ENCODE results near the gene FURIN. TPM values are rescaled to one million over a fixed set of nuclear protein-coding genes. Genes with fewer than 3 reads are reported as not detected.

Gene FURIN
- polyA plus RNA-seq, 3 donors: 6.5 to 47.3 (median 14.3) TPM

GRCh38 chr15:90839187-90840071, 29.0 kb upstream of the FURIN start:
- H3K27me3 ChIP-seq (ENCODE audit: control insufficient read depth in 2 of 2, insufficient read depth in 2 of 2, low read length in 2 of 2): no peaks in the 10 kb centered on the region
- no peak for TF ChIP-seq CTCF (IDR thresholded peaks at IDR 0.05)
- peak overlapping the region; percentile 85 to 88 for H3K27ac ChIP-seq (ENCODE audit: low read depth in 1 of 2, low read length in 2 of 2)
- Mint-ChIP-seq H3K27me3 (ENCODE audit: low read depth in 3 of 3) (peaks cover 1 to 5% (median 3%) of the 10 kb centered on the region in 3 donors), H3K4me1 (peaks cover 84% of the 10 kb centered on the region), H3K27ac (peak overlapping the region; percentile 88 to 97 (median 93)), H3K36me3 (peaks cover 18 to 34% of the 10 kb centered on the region in 2 donors), H3K9me3 (no peaks in the 10 kb centered on the region), H3K4me3 (peak overlapping the region; percentile 75 to 91)
- H4K20me1 ChIP-seq (ENCODE audit: insufficient read depth, low read length): no peaks in the 10 kb centered on the region
- peak overlapping the region; percentile 75 for H3K4me2 ChIP-seq (replicated peaks; ENCODE audit: extremely low read depth, low read length, poor library complexity, severe bottlenecking)
- peak overlapping the region; percentile 75 for H3K9ac ChIP-seq (ENCODE audit: insufficient read depth, low read length, poor library complexity, severe bottlenecking)
- WGBS (ENCODE audit: insufficient coverage): under 1% methylated on average over 16 of the region's 19 CpGs
- peaks cover 0 to 6% of the 10 kb centered on the region in 2 donors for H3K36me3 ChIP-seq (replicated peaks in 1 of 2; ENCODE audit: control insufficient read depth in 1 of 2, insufficient read depth in 2 of 2, low read length in 2 of 2)
- intact Hi-C loops (cut with micrococcal nuclease): loop anchor here (5.0 kb wide), 1 partner anchor 33 kb away; no protein-coding TSS in a partner anchor
- peaks cover 40% of the 10 kb centered on the region for H3K79me2 ChIP-seq (ENCODE audit: insufficient read depth, low read length)
- peaks cover 72 to 89% of the 10 kb centered on the region in 2 donors for H3K4me1 ChIP-seq (ENCODE audit: control insufficient read depth in 1 of 2, insufficient read depth in 2 of 2, low read length in 2 of 2)
- H3K4me3 ChIP-seq (replicated peaks in 1 of 3; ENCODE audit: low read depth in 2 of 3, low read length in 3 of 3): peak overlapping the region; percentile 30 to 69 (median 32)
- H2AFZ ChIP-seq (ENCODE audit: insufficient read depth, low read depth, low read length, poor library complexity, severe bottlenecking): peak overlapping the region; percentile 78
- H3K9me3 ChIP-seq (replicated peaks in 1 of 2; ENCODE audit: control insufficient read depth in 1 of 2, insufficient read depth in 1 of 2, low read length in 2 of 2): no peaks in the 10 kb centered on the region
- DNase-seq: peak; percentile 73 to 88 (median 80)

GRCh38 chr15:90840157-90840855, 28.1 kb upstream of the FURIN start:
- H4K20me1 ChIP-seq (ENCODE audit: insufficient read depth, low read length): no peaks in the 10 kb centered on the region
- H3K27ac Mint-ChIP-seq: peak overlapping the region; percentile 88 to 97 (median 93)
- peaks cover 18 to 34% of the 10 kb centered on the region in 2 donors for H3K36me3 Mint-ChIP-seq
- peak overlapping the region; percentile 78 for H2AFZ ChIP-seq (ENCODE audit: insufficient read depth, low read depth, low read length, poor library complexity, severe bottlenecking)
- peaks cover 0 to 6% of the 10 kb centered on the region in 2 donors for H3K36me3 ChIP-seq (replicated peaks in 1 of 2; ENCODE audit: control insufficient read depth in 1 of 2, insufficient read depth in 2 of 2, low read length in 2 of 2)
- H3K4me3 ChIP-seq (replicated peaks in 1 of 3; ENCODE audit: low read depth in 2 of 3, low read length in 3 of 3): peak overlapping the region; percentile 30 to 69 (median 32)
- no peak for TF ChIP-seq CTCF (IDR thresholded peaks at IDR 0.05)
- H3K9me3 ChIP-seq (replicated peaks in 1 of 2; ENCODE audit: control insufficient read depth in 1 of 2, insufficient read depth in 1 of 2, low read length in 2 of 2): no peaks in the 10 kb centered on the region
- H3K4me1 Mint-ChIP-seq: peaks cover 83% of the 10 kb centered on the region
- H3K9ac ChIP-seq (ENCODE audit: insufficient read depth, low read length, poor library complexity, severe bottlenecking): peak overlapping the region; percentile 75
- peaks cover 74 to 91% of the 10 kb centered on the region in 2 donors for H3K4me1 ChIP-seq (ENCODE audit: control insufficient read depth in 1 of 2, insufficient read depth in 2 of 2, low read length in 2 of 2)
- DNase-seq: peak in 1 of 3 donors; percentile 12
- no peaks in the 10 kb centered on the region for H3K27me3 ChIP-seq (ENCODE audit: control insufficient read depth in 2 of 2, insufficient read depth in 2 of 2, low read length in 2 of 2)
- H3K4me2 ChIP-seq (replicated peaks; ENCODE audit: extremely low read depth, low read length, poor library complexity, severe bottlenecking): peak overlapping the region; percentile 75
- H3K79me2 ChIP-seq (ENCODE audit: insufficient read depth, low read length): peaks cover 40% of the 10 kb centered on the region
- H3K27ac ChIP-seq (ENCODE audit: low read depth in 1 of 2, low read length in 2 of 2): peak overlapping the region; percentile 85 to 88
- peak overlapping the region; percentile 75 to 91 for H3K4me3 Mint-ChIP-seq
- H3K9me3 Mint-ChIP-seq: no peaks in the 10 kb centered on the region
- H3K27me3 Mint-ChIP-seq (ENCODE audit: low read depth in 3 of 3): peaks cover 1 to 5% (median 3%) of the 10 kb centered on the region in 3 donors
- WGBS (ENCODE audit: insufficient coverage): 67% methylated on average over 11 of the region's 18 CpGs
- intact Hi-C loops (cut with micrococcal nuclease): no loop called here
